SIG-M5 treated with dmso at 0.1 percent for 504 hours (cell line): ENCODE measurements around the gene BOK.
"Not testable (repeated sequence)": the region's sequence is repeated elsewhere in the genome, so short reads cannot be mapped to it uniquely, and the experiment has no call there.

Experiments
- DNase-seq: peaks from one replicate; lab custom pipeline; 2025; ENCODE audit not compliant: unreplicated experiment; lab: John Stamatoyannopoulos, UW

Gene BOK

DNA sequence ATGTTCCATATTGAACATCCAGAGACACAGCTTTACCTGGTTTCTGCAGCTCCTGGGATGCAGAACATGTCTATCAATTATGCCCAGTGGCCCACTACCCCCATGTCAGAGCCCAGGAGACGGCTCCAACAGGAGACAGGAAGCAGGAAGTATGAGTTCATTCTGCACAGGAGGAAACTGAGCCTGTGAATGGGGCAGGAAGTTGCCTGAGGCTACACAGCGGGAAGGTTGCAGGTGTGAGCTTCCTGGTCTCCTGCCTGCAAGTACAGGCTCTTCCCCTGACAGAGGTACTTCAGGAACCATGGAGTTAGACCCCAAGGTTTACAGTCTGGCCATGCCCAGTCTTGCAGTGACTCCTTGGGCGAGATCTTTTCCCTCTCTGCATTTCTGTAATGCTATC, 2.8 kb upstream of the BOK start:
- no peak for DNase-seq

DNA sequence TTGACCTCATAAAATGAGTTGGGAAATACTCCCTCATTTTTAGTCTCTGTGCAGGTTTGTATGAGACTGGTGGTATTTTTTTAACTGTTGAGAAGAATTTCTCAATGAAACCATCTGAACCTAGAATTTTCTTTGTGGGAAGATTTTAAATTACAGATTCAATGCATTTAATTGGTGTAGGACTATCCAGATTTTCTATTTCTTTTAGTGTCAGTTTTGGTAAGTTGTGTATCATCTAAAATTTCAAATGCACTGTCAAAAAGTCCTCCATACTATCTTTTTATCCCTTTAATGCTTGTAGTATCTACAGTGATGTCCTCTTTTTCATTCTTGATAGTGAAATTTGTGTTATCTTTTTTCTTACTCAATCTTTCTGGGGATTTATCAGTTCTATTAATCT, 1.8 kb upstream of the BOK start:
- no peak for DNase-seq

DNA sequence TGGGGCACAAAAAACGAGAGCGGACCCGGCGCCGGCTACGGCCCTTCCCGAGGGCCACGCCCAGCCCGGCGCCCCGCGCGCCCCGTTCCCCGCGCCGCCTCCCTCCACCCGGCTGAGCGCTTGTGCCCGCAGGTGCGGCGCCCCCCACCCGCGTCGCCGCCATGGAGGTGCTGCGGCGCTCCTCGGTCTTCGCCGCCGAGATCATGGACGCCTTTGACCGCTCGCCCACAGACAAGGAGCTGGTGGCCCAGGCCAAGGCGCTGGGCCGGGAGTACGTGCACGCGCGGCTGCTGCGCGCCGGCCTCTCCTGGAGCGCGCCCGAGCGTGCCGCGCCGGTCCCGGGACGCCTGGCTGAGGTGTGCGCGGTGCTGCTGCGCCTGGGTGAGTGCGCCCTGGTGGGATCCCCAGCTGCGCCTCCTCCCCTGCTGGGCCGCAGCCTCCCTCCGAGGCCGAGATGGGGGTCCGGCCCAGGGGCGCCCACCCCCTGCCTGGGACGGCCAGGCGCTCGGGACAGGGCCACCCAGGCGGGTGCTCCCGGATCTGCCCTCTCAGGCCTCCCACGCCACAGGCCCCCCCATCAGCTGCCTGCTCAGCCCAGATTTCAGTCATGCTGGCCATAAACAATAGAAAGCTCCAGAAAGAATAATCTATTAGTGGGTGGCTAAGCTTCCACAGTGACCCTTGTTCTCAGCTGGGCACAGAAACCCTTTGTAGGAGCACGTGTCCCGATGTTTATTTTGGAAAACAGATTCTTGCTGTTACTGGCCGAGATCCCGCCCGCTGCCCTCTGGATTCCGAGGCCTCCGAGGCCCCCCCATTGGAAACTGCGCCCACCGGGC, 997 bp downstream of the BOK start:
- no peak for DNase-seq

DNA sequence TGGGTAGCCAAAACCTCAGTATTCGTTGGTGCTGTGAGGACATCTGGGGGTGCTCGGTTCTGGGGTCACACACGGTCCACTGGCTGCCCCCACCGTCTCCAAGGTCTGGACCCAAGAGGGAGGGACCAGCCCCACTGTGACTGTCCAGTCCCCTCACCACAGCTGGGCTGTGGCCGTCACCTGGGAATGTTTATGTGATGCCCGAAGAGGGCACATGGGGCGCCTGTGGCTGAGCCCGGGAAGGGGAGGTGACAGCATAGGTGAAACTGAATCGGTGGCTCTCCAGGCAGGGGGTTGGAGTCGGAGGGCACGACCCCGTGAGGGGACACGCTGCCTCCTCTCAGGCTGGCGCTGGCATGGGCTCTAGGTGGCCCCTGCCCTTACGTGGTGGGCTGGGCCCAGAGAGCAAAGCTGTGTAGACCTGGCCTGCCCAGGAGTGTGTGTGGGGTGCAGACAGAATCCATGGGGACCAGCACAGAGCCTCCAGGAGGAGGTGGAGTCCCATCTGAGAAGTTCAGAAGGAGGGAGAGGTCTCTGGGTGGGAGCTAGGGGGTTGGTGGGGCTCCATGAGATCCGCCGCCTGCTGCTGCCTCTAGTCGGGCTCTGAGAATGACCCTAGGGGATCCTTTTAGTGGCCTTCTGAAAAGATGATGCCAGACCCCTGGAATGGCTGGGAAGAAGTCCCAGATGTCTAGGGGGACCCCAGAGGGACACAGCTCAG, 1.8 kb downstream of the BOK start:
- no peak for DNase-seq

DNA sequence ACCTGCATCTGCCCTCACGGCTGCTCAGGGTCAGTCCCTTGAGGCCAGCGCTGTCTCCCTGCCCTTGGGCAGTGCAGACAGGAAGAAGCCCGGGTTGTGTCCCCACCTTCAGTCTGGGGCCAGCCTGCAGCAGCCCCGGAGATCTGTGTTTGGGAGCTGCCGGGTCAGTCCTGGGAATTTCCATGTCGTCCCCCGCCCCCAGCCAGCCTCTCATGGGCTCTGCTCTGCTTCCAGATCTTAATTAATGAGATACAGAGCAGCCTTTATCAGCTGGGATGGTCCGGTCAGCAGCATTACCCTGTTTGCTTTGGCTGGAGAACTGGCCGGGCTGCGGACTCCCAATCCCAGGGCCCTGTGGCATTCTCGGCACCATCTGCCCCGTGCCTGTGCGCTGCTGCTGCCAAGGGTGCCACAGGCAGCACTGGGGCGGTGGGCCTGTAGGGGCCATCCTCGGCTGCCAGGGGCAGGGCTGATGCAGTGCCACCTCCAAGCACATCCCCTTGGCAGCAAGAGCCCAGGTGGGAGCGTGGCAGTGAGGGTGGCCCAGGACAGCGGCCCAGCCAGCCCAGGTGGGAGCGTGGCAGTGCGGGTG, 2.4 kb downstream of the BOK start:
- DNase-seq, result no peak

DNA sequence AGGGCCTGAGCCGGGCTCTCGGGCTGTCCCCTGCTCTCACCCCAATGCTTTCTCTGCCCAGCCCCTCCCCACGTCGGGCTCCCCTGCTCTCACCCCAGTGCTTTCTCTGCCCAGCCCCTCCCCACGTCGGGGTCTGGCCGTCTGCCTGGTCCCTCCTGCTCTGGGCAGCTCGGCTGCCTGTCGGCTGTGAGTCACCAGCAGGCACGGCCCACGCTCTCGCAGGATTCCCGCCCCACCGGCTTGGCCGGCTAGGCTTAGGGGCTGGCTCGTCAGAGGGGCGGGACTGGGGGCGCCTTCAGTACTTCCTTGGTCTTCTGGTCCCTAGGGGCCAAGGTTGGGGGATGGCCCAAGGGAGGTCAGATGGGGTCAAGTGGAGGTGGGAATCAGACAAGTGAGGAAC, 3.3 kb downstream of the BOK start:
- no peak for DNase-seq

DNA sequence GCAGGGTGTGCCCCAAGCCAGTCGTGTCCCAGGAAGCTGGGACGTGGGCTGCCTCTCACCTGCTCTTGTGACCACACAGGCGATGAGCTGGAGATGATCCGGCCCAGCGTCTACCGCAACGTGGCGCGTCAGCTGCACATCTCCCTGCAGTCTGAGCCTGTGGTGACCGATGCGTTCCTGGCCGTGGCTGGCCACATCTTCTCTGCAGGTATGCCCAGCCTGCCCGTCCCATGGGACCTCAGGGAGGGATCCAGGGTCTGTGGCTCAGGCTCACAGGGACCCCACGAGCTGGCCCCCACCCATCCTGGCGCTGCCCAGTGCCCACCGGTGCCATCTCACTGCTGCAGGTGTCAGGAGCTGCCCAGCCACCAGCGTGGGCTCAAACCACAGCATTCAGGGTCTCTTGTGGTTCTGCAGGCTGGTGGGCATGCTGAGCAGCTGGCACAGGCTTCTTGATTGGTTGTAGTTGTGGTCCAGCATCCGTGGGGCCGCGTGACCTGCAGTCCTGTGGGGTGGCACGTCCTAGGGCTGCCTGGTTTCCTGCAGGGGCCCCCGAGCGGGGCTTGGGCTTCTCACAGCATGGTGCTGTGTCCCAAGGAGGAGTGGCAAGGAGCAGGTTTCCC, 3.8 kb downstream of the BOK start:
- no peak for DNase-seq

DNA sequence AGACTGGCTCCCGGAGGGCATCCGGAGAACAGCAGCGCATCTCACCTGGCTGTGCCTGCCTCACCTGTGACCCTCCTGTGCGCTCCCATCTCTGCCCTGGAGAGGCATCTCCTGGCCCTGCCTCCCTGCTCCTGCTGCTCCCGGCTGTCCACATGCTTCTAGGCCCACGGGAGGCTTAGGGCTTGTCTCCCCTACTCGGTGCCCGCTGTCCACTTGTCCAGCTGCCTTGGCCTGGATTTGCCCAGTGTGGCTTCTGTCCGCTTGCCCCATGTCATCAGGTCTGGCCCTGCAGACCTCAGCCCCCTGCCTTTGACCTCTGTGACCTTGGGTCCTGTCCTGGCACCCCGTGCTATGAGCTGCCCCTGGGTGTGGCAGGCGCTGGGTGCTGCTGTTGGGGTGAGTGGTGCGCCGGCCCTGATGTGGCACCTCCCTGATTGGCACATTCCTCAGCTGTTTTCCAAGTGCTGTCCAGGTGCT, 4.5 kb downstream of the BOK start:
- DNase-seq, result no peak

DNA sequence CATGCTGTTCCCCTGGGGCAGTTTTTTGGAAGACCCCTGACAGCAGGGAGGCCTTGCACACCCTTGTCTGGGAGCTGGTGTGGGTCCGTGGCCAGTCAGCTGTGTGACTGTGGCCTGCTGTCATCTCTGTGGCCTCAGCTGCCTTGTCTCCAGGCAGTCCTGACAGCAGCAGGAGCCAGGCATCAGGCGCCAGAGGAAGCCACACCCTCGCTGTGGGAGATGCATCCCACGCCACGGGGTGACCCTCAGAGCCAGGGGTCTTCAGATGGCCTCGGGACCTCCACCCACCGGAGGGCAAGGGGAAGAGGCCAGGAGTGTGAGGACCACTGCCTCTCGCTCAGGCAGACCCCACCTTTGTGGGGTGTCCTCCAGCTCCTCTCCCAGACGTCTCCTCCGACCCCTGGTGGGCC, 5.0 kb downstream of the BOK start:
- no peak for DNase-seq

DNA sequence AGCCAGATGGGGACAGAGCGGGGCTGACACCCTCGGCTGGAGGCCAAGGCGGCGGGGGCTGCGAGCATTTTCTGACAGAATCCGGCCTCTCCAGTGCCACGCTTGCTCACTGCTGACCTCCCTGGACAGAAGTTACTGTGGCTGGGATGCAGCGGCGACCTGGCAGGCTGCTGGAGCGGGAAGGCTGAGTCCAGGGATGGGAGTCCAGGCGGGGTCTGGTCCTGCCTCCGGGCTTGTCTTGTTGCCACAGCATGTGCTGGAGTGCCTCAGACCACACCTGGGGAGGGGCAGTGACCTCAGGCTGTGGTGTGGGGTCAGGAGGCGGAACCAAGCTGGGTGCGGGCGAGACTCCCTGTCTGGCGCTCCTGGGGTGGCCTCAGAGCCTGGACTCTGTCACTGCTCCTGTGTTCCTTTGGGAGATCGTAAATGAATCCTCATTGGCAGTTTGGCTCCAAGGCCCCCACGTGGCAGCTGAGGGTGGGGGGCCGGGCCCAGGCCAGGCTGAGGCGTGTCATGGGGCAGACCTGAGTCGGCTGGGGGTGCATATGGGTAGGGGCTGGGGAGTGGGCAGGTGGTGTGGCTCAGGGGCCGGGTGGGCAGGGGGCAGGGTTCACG, 5.5 kb downstream of the BOK start:
- DNase-seq, result no peak

DNA sequence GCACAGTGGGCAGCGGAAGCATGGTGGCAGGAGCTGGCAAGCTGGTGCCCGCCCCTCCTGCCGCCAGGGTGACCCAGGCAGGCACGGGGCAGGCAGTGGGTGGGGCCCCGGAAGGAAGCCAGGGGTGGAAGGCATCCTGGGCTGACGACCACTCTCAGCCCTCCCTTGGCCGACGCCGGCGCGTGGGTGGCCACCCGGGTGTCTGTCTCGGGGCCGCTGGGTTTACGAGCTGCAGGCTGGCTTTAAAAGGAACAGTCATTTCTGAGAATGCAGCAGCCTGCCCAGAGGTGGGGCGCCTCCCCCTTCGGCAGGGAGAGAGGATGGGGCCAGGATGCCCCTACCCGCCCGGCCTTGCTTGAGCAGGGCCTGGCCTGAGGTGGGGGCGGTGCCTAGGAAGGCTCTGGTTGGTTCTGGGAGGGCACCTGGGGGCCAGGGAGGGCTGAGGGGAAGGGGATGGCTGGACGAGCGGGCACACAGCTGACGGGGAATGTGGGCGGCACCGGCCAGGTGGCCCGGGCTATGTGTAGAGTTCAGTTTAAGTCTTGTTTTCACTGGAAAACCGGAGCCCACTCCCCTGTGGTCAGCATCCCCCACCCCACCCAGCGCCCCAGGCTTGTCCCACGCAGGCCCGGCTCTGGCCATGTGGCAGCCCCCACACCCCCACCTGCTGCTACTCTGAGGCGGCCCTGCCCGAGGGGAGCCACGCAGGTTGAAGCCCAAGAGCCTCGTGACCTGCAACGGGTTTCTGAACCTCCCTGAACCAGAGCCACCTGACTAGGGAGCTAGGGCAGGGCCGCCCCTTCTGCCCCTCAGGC, 6.3 kb downstream of the BOK start:
- no peak for DNase-seq

DNA sequence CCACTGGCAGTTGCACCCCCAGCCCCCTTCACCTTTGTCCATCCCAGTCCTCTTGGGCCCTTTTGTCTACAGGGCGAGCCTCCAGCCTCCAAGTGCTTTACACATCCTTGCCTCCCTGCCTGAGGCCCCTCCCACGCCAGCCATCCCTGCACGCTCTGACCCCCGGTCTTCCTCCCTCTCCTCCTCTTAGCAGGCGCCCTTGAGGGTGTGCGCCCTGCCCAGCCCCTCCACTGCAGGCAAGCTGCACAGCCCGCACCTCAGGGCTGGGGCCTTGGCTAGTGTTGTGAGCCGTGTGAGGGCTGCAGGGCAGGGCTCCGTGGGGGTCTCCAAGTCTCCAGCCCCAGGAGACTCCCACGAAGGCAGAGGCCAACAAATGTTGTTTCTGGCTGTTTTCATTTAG, 6.9 kb downstream of the BOK start:
- DNase-seq, result no peak

DNA sequence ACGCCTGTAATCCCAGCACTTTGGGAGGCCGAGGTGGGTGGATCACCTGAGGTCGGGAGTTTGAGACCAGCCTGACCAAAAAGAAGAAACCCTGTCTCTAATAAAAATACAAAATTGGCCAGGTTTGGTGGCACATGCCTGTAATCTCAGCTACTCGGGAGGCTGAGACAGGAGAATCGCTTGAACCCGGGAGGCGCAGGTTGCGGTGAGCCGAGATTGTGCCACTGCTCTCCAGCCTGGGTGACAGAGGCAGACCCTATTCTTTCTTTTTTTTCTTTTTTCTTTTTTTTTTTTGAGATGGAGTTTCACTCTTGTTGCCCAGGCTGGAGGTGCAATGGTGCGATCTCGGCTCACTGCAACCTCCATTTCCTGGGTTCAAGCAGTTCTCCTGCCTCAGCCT, 7.5 kb downstream of the BOK start:
- not testable (repeated sequence) for DNase-seq

DNA sequence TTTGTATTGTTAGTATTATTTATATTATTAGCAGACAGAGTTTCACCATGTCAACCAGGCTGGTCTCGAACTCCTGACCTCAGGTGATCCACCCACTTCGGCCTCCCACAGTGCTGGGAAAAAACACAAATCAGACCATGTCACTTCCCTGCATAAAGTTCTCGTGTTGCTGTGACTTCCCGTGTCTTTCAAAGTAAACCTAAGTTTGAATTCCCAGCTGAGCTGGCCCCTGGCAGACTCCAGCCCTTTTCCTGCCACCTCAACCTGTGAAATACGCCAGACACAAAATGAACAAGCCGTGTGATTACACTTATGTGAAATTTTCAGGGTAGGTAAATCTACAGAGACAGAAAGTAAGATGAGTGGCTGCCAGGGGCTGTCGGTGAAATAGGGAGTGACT, 7.9 kb downstream of the BOK start:
- no peak for DNase-seq

DNA sequence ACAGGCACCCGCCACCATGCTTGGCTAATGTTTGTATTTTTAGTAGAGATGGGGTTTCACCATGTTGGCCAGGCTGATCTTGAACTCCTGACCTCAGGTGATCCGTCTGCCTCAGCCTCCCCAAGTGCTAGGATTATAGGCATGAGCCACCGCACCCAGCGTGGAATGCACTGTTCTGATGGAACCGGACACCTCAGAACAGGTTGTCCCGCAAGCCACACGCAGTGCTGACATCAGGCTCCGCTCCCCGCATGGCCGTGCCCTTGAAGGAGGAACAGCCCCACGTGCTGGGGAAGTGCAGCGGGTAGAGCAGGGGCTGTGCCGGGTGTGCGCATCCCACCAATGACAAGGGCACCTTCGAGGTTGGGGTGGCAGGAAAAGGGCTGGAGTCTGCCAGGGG, 8.7 kb downstream of the BOK start:
- not testable (repeated sequence) for DNase-seq

DNA sequence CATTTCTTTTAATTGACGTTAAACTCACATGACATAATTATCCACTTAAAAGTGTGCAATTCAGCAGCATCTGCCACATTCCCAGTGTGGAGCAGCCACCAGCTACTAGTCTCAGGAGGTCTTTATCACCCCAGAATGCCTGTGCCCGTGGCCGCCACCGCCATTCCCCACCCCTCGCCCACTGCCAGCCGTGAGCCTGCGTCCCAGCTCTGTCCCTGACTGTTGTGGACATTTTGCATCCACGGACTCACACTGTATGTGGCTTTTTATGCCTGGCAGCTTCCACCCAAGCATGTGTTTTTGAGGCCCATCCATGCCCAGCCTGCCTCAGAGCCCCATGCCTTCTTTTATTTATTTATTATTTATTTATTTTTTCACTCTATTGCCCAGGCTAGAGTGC, 9.2 kb downstream of the BOK start:
- no peak for DNase-seq

DNA sequence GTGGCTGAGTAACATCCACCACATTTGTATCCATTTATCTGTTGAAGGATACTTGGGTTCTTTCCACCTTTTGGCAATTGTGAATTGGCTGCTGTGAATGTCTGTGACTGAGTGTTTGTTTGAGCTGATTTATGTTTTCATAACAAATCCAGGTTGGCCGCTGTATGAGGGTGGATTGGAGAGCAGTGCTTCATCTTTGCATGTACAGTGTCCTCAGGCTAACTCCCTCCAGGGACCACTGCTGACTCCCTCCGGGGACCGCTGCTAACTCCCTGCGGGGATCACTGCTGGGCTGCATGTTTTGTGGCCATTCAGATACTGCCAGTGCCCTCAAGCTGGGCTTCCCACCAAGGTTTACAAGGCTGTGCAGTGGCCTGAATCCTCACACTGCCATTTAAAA, 10.2 kb downstream of the BOK start:
- DNase-seq, result no peak

DNA sequence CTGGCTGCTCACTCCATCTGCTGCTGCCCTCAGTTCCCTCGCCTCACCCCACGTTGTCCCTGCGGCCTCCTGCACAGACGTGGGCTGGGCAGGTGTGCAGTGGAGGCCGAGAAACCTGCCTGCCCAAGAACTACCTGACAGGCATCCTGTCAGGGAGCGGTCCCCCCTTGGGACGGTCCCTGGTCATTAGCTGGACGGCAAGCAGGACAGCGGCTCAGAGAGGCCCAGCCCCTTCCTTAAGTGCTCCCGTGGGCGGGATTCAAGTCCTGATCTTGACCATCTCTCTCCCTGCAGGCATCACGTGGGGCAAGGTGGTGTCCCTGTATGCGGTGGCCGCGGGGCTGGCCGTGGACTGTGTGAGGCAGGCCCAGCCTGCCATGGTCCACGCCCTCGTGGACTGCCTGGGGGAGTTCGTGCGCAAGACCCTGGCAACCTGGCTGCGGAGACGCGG, 11.3 kb downstream of the BOK start:
- no peak for DNase-seq

DNA sequence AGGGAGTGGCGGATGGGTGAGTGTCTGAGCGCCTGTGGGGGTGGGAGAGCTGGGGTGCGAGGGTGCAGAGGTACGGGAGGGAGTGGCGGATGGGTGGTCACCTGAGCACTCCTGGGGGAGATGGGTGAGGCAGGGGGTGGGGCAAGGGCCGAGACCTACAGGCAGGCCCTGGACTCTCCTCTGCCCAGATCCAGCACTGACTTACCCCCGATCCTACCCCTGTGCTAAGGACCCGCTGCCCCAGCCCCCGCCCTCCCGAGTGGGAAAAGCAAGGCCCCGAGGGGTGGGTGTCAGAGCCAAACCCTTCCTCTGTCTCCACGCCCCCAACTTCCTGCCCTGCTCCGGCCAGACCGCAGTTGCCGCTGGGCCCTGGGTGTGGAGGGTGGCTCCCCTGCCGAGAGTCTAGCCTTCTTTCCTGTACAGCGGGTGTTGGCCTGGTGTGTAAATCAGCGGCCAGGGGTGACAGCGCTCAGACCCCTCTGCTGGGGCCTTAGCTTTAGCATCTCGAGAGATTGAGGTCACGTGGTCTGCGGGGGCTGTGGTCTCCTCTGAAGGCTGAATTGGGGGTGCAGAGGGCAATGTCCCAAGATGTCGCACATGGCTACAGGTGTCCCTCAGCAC, 12.5 kb downstream of the BOK start:
- DNase-seq, result no peak
